Retinal pigment epithelial cell (primary cell): ENCODE data around the gene CILP.

Experiments
- DNase-seq: peaks from one replicate; pipeline ENCODE4 v3.0.0-alpha.2; 2010; ENCODE audit warnings: low read depth
- H3K4me3 ChIP-seq: 2 replicates; pipeline ENCODE4 v1.5.1; 2011; ENCODE audit warnings: mild to moderate bottlenecking, low read length, control low read depth, moderate library complexity
- CTCF ChIP-seq: conservative IDR thresholded peaks from 2 replicates; pipeline ENCODE4 v1.5.1; 2011; ENCODE audit warnings: low read depth, low read length, control low read depth, inconsistent platforms

Gene CILP

DNA sequence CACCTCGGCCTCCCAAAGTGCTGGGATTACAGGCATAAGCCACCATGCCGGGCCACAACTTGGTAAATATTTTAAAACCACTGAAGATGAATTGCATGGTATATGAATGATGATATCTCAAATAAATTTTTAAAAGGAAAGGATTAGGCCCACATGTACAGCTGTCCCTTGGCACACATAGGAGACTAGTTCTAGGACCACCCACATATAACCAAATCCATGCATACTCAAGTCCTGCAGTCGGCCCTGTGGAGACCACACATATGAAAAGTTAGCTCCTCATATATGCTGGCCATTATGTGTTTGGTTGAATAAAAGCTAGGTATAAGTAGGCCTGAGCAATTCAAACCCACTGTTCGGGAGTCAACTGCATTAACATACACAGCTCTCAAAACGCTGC lies 36.8 kb downstream of the CILP start:
- TF ChIP-seq CTCF = no peak
- no peak overlapping the region for H3K4me3 ChIP-seq
- DNase-seq = no peak

GRCh38 chr15:65172531-65172930 lies 38.7 kb downstream of the CILP start:
- DNase-seq = no peak
- no peak for TF ChIP-seq CTCF
- H3K4me3 ChIP-seq = no peak overlapping the region

- no peak for DNase-seq
- no peak for TF ChIP-seq CTCF
- no peak overlapping the region for H3K4me3 ChIP-seq
Measured at GRCh38 chr15:65171428-65171827, 39.8 kb downstream of the CILP start.

GRCh38 chr15:65165875-65166274 lies 45.4 kb downstream of the CILP start:
- no peak for TF ChIP-seq CTCF
- H3K4me3 ChIP-seq = no peak overlapping the region
- no peak for DNase-seq

- DNase-seq = no peak
- no peak overlapping the region for H3K4me3 ChIP-seq
- no peak for TF ChIP-seq CTCF
Measured at GRCh38 chr15:65164139-65164538, 47.1 kb downstream of the CILP start.

- no peak overlapping the region for H3K4me3 ChIP-seq
- no peak for DNase-seq
- no peak for TF ChIP-seq CTCF
Measured at GRCh38 chr15:65163041-65163440, 48.2 kb downstream of the CILP start.

DNA sequence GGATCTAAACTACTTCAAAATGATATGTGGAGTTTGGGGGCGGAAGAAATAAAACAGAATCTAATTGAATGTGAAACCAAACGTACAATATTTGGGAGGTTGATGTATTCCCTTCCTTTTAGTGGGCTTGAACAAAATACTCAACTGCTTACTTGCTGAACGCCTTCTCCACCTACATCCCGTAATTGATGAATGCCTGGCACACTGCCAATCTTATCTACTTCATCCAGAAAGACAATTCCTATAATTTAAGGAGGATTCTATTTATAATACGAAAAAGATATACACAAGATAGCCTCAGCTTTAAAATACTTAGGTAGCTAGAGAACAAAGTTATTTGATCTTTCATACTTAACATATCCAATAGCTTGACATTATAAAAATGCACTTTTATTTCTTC lies 54.6 kb downstream of the CILP start:
- no peak for TF ChIP-seq CTCF
- DNase-seq = no peak
- H3K4me3 ChIP-seq = no peak overlapping the region
